B cell (primary cell): ENCODE results near the gene CAMK1. TPM values are rescaled to one million over a fixed set of nuclear protein-coding genes. Genes with fewer than 3 reads are reported as not detected.

ENCODE experiments used
- ATAC-seq: fragments of 200-7000 bp; cut with Tn5 transposase; one replicate; pipeline ENCODE4 v1.10.0; 2021; ENCODE audit warnings: low read depth, mild to moderate bottlenecking, moderate number of reproducible peaks, moderate library complexity
- CTCF ChIA-PET: fragments of 350-600 bp; sonication (Branson Sonifier 250); formaldehyde crosslinking; loops from one replicate; lab custom pipeline; 2021; ENCODE audit warnings: antibody characterized with exemption, inconsistent platforms; lab: Charles Lee
- POLR2A ChIA-PET: fragments of 350-600 bp; sonication (Branson Sonifier 250); formaldehyde crosslinking; loops from one replicate; lab custom pipeline; 2021; ENCODE audit warnings: antibody characterized with exemption; lab: Charles Lee
- DNase-seq: peaks from one replicate; pipeline ENCODE4 v3.0.0; 2013
- H2AFZ ChIP-seq: 2 replicates; pipeline ENCODE4 v1.6.1; 2012; ENCODE audit warnings: mild to moderate bottlenecking, low read depth, low read length; ENCODE audit not compliant: insufficient read depth, poor library complexity, severe bottlenecking
- H3K27ac ChIP-seq, 2 donors: 1 replicate in 1 of 2; 2 replicates in 1 of 2; pipeline ENCODE4 v1.5.1; 2012 to 2013; ENCODE audit warnings: low read length in 2 of 2, mild to moderate bottlenecking in 2 of 2, moderate library complexity in 1 of 2
- H3K27me3 ChIP-seq, 4 experiments: fragments of 200-600 bp in 1 of 4; sonication (generic) in 1 of 4; replicated peaks in 1 of 4; 1 replicate in 2 of 4; 2 replicates in 2 of 4; pipeline versions ENCODE4 v1.6.1 to v1.7.0; 2013 to 2016; ENCODE audit warnings: low read length in 3 of 4, mild to moderate bottlenecking in 2 of 4, mixed read lengths in 1 of 4, moderate library complexity in 1 of 4; ENCODE audit not compliant: insufficient read depth in 4 of 4, control insufficient read depth in 3 of 4; ENCODE audit errors: control extremely low read depth in 1 of 4
- H3K36me3 ChIP-seq, 2 experiments: replicated peaks in 1 of 2; 1 replicate in 1 of 2; 2 replicates in 1 of 2; pipeline versions ENCODE4 v1.6.1 to v1.7.1; 2013; ENCODE audit warnings: low read length in 1 of 2; ENCODE audit not compliant: insufficient read depth in 2 of 2, control insufficient read depth in 1 of 2; ENCODE audit errors: control extremely low read depth in 1 of 2, extremely low read depth in 1 of 2
- H3K4me1 ChIP-seq, 2 donors: fragments of 200-600 bp in 1 of 2; sonication (generic) in 1 of 2; 1 replicate in 1 of 2; 2 replicates in 1 of 2; pipeline versions ENCODE4 v1.5.1 to v1.6.1; 2013 to 2017; ENCODE audit warnings: low read length in 2 of 2; ENCODE audit not compliant: control insufficient read depth in 2 of 2, insufficient read depth in 2 of 2
- H3K4me2 ChIP-seq: replicated peaks from 2 replicates; pipeline ENCODE3; 2012; ENCODE audit warnings: mild to moderate bottlenecking, low read depth, low read length; ENCODE audit not compliant: poor library complexity, severe bottlenecking
- H3K4me3 ChIP-seq, 5 experiments: fragments of 200-600 bp in 1 of 5; sonication (generic) in 1 of 5; 1 replicate in 3 of 5; 2 replicates in 2 of 5; pipeline versions ENCODE4 v1.5.1 to v1.7.0; 2011 to 2016; ENCODE audit warnings: low read length in 4 of 5, mild to moderate bottlenecking in 4 of 5, low read depth in 2 of 5, control low read depth in 1 of 5, moderate library complexity in 1 of 5; ENCODE audit not compliant: insufficient read depth in 1 of 5; ENCODE audit errors: control extremely low read depth in 1 of 5, extremely low read depth in 1 of 5
- H3K79me2 ChIP-seq: fragments of 200-600 bp; sonication (generic); one replicate; pipeline ENCODE4 v1.6.0; 2016; ENCODE audit warnings: low read length; ENCODE audit not compliant: control insufficient read depth, insufficient read depth
- H3K9ac ChIP-seq: fragments of 200-600 bp; sonication (generic); 2 replicates; pipeline ENCODE4 v1.6.1; 2017; ENCODE audit warnings: mild to moderate bottlenecking, low read length, moderate library complexity
- H3K9me3 ChIP-seq, 3 donors: one replicate each; pipeline versions ENCODE4 v1.6.1 to v1.7.1; 2013; ENCODE audit warnings: low read length in 2 of 3; ENCODE audit not compliant: control insufficient read depth in 2 of 3, insufficient read depth in 1 of 3; ENCODE audit errors: control extremely low read depth in 1 of 3
- H4K20me1 ChIP-seq: 2 replicates; pipeline ENCODE4 v1.6.0; 2012; ENCODE audit warnings: mild to moderate bottlenecking, low read length; ENCODE audit not compliant: insufficient read depth, control insufficient read depth, poor library complexity, severe bottlenecking
- H3K27ac Mint-ChIP-seq: one replicate; pipeline ENCODE4 v1.8.0; 2021; ENCODE audit warnings: mixed read lengths
- H3K27me3 Mint-ChIP-seq: one replicate; pipeline ENCODE4 v1.8.0; 2021; ENCODE audit warnings: mixed read lengths
- H3K4me1 Mint-ChIP-seq: one replicate; pipeline ENCODE4 v1.8.0; 2021; ENCODE audit warnings: mixed read lengths
- H3K4me3 Mint-ChIP-seq: one replicate; pipeline ENCODE4 v1.8.0; 2021; ENCODE audit warnings: mixed read lengths
- H3K9me3 Mint-ChIP-seq: one replicate; pipeline ENCODE4 v1.8.0; 2022; ENCODE audit warnings: mixed read lengths; ENCODE audit not compliant: insufficient read depth
- EZH2 ChIP-seq: IDR thresholded peaks from 2 replicates; pipeline ENCODE4 v1.6.1; 2012; ENCODE audit warnings: borderline replicate concordance, low read depth, mild to moderate bottlenecking, moderate library complexity, low read length; ENCODE audit not compliant: insufficient read depth, poor library complexity, severe bottlenecking
- WGBS: methylation state at CpG from one replicate; pipeline ENCODE4 v1.1.5; 2013; ENCODE audit warnings: missing lambda C conversion rate; ENCODE audit not compliant: insufficient coverage; 5-methylcytosine and 5-hydroxymethylcytosine counted together
- intact Hi-C: fragments of 100-400 bp; cut with micrococcal nuclease; formaldehyde crosslinking; loops from one replicate; pipeline ENCODE4 v1.10.0; 2022
- polyA plus RNA-seq: library from polyadenylated mRNA; depleted of rRNA; stranded (reverse); fragments of >200 nt; gene quantifications from 2 replicates; pipeline ENCODE4 v1.2.3, GENCODE V29; 2012
- total RNA-seq, 2 donors: library from RNA; stranded (reverse); fragments of 120-200 nt in 1 of 2; gene quantifications; 1 replicate in 1 of 2; 2 replicates in 1 of 2; pipeline versions ENCODE4 v1.2.3 to v1.2.4, GENCODE V29; 2013 to 2022
- TF ChIP-seq, protein P1 (sequence below): fragments of 200-600 bp; IDR thresholded peaks from one replicate; pipeline ENCODE4 v1.8.0; 2022; ENCODE audit warnings: antibody characterized with exemption, mild to moderate bottlenecking

CAMK1 gene
- total and polyA plus RNA-seq, 2 donors (not counting 1 experiment from before 2014, with no cell fraction given) = 0.57 to 0.82 TPM

DNA sequence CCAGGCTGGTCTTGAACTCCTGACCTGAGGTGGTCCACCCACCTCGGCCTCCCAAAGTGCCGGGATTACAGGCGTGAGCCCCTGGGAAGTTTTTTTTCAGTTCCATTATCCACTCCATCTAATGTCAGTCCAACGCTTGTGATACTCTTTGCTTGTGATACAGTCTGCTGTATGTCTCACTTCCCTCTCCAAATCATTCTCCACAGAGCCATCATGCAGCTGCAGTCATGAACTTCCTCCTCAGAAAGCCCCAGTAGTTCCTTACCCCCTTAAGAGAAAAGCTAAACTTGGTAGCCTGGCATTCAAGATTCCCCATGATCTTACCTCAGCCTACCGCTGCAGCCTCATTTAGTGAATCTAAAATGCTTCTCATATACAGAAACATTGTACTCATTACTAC is 25.5 kb upstream of the CAMK1 start:
- peak overlapping the region; percentile 84 for H3K27ac Mint-ChIP-seq
- ATAC-seq = peak; percentile 29
- H3K4me1 Mint-ChIP-seq = peaks cover 59% of the 10 kb centered on the region
- no peak overlapping the region for H2AFZ ChIP-seq
- H3K4me1 ChIP-seq = peaks cover 52 to 64% of the 10 kb centered on the region in 2 donors
- TF ChIP-seq, protein P1, sequence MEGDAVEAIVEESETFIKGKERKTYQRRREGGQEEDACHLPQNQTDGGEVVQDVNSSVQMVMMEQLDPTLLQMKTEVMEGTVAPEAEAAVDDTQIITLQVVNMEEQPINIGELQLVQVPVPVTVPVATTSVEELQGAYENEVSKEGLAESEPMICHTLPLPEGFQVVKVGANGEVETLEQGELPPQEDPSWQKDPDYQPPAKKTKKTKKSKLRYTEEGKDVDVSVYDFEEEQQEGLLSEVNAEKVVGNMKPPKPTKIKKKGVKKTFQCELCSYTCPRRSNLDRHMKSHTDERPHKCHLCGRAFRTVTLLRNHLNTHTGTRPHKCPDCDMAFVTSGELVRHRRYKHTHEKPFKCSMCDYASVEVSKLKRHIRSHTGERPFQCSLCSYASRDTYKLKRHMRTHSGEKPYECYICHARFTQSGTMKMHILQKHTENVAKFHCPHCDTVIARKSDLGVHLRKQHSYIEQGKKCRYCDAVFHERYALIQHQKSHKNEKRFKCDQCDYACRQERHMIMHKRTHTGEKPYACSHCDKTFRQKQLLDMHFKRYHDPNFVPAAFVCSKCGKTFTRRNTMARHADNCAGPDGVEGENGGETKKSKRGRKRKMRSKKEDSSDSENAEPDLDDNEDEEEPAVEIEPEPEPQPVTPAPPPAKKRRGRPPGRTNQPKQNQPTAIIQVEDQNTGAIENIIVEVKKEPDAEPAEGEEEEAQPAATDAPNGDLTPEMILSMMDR = no peak
- no peak for TF ChIP-seq EZH2
- peak overlapping the region in 1 of 5 experiments; percentile 27 for H3K4me3 ChIP-seq
- H3K27me3 ChIP-seq = no peaks in the 10 kb centered on the region
- ChIA-PET CTCF (interaction anchor here (0.6 to 2.0 kb wide), 8 partner anchors 10 to 315 kb away, joined by 3 to 5 read pairs (median 5); partner anchors contain the start of gene FANCD2), POLR2A (interaction anchor here (0.7 to 1.4 kb wide), 9 partner anchors 12 to 422 kb away, joined by 3 to 10 read pairs (median 4); partner anchors contain the start of genes BRPF1, MTMR14, OGG1 and RPUSD3)
- H3K27ac ChIP-seq = peak overlapping the region; percentile 93 to 99
- 20% methylated on average over 5 of the region's 5 CpGs for WGBS
- peak overlapping the region; percentile 73 for H3K4me3 Mint-ChIP-seq
- no peaks in the 10 kb centered on the region for H3K9me3 ChIP-seq
- H3K27me3 Mint-ChIP-seq = no peaks in the 10 kb centered on the region
- DNase-seq = peak; percentile 86
- peaks cover 88% of the 10 kb centered on the region for H3K79me2 ChIP-seq
- intact Hi-C loops = loop anchor here (1.0 kb wide), 2 partner anchors 14 to 191 kb away; partner anchors contain the start of gene EMC3
- no peaks in the 10 kb centered on the region for H3K9me3 Mint-ChIP-seq
- H3K9ac ChIP-seq = peak overlapping the region; percentile 10
- H4K20me1 ChIP-seq = peaks cover 61% of the 10 kb centered on the region
- H3K36me3 ChIP-seq = peaks cover 17 to 44% of the 10 kb centered on the region in 2 experiments
- peak overlapping the region; percentile 98 for H3K4me2 ChIP-seq

DNA sequence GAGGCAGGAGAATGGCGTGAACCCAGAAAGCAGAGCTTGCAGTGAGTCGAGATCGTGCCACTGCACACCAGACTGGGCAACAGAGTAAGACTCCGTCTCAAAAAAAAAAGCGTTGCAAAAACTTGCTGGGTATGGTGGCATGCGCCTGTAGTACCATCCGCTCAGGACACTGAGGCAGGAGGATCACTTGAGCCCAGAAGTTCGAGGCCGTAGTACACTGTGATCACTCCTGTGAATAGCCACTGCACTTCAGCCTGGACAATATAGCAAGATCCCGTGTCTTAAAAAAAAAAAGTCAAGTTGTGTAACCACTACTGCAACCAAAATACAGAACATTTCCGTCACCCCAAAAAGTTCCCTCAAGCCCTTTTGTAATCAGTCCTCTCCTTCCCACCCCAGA is 24.7 kb upstream of the CAMK1 start:
- H3K27me3 Mint-ChIP-seq = no peaks in the 10 kb centered on the region
- peaks cover 53% of the 10 kb centered on the region for H4K20me1 ChIP-seq
- CTCF ChIA-PET = interaction anchor here (1.4 to 2.0 kb wide), 3 partner anchors 13 to 152 kb away, joined by 5 read pairs; no protein-coding TSS in a partner anchor
- peak overlapping the region; percentile 0 for H3K9ac ChIP-seq
- no peaks in the 10 kb centered on the region for H3K27me3 ChIP-seq
- H3K27ac ChIP-seq = peak overlapping the region; percentile 93 to 99
- no peak for DNase-seq
- H3K9me3 ChIP-seq = no peaks in the 10 kb centered on the region
- peaks cover 87% of the 10 kb centered on the region for H3K79me2 ChIP-seq
- no peak overlapping the region for H2AFZ ChIP-seq
- peak overlapping the region; percentile 98 for H3K4me2 ChIP-seq
- intact Hi-C loops = no loop called here
- H3K36me3 ChIP-seq = peaks cover 16 to 43% of the 10 kb centered on the region in 2 experiments
- TF ChIP-seq, protein P1 = no peak
- TF ChIP-seq EZH2 = no peak
- no peaks in the 10 kb centered on the region for H3K9me3 Mint-ChIP-seq
- peak overlapping the region in 2 of 5 experiments; percentile 7 to 97 for H3K4me3 ChIP-seq
- peaks cover 61% of the 10 kb centered on the region for H3K4me1 Mint-ChIP-seq
- no peak for ATAC-seq
- H3K4me1 ChIP-seq = peaks cover 52 to 65% of the 10 kb centered on the region in 2 donors
- H3K27ac Mint-ChIP-seq = peak overlapping the region; percentile 100
- WGBS = 89% methylated on average over 10 of the region's 11 CpGs
- POLR2A ChIA-PET = interaction anchor here (1.3 kb wide), 2 partner anchors 11 to 50 kb away, joined by 3 to 4 read pairs; partner anchors contain the start of gene RPUSD3
- peak overlapping the region; percentile 99 for H3K4me3 Mint-ChIP-seq
